Breast epithelium (tissue), 4 donors: ENCODE results near the gene NAPB. TPM values are rescaled to one million over a fixed set of nuclear protein-coding genes. Genes with fewer than 3 reads are reported as not detected.
"Not testable (repeated sequence)": the region's sequence is repeated elsewhere in the genome, so short reads cannot be mapped to it uniquely, and the experiment has no call there.

ENCODE experiments used
- DNase-seq, 2 donors: peaks; one replicate each; pipeline ENCODE4 v3.0.0-alpha.2; 2019; ENCODE audit warnings: low spot score in 2 of 2
- H3K27ac ChIP-seq, 2 donors: fragments of 200-600 bp; sonication (generic) in 1 of 2; one replicate each; pipeline ENCODE4 v1.5.1; 2016 to 2019; ENCODE audit warnings: mild to moderate bottlenecking in 1 of 2
- H3K27me3 ChIP-seq, 2 donors: fragments of 200-600 bp; sonication (generic) in 1 of 2; one replicate each; pipeline versions ENCODE4 v1.5.1 to v1.6.0; 2017 to 2019; ENCODE audit warnings: control low read depth in 1 of 2, mild to moderate bottlenecking in 1 of 2
- H3K36me3 ChIP-seq: fragments of 200-600 bp; one replicate; pipeline ENCODE4 v1.5.1; 2019
- H3K4me1 ChIP-seq, 2 donors: fragments of 200-600 bp; sonication (generic); one replicate each; pipeline ENCODE4 v1.5.1; 2016 to 2019; ENCODE audit warnings: control low read depth in 1 of 2
- H3K4me3 ChIP-seq, 3 donors: fragments of 200-600 bp; sonication (generic); 1 replicate in 2 of 3; 2 replicates in 1 of 3; pipeline ENCODE4 v1.5.1; 2016 to 2019; ENCODE audit warnings: mild to moderate bottlenecking in 3 of 3, moderate library complexity in 2 of 3
- H3K9me3 ChIP-seq, 2 donors: fragments of 200-600 bp; sonication (generic) in 1 of 2; one replicate each; pipeline ENCODE4 v1.5.1; 2016 to 2019; ENCODE audit warnings: control low read depth in 1 of 2
- POLR2A ChIP-seq: fragments of 450-650 bp; IDR thresholded peaks from one replicate; pipeline ENCODE4 v1.6.1; 2016; ENCODE audit warnings: antibody characterized with exemption, mild to moderate bottlenecking, moderate library complexity
- POLR2AphosphoS5 ChIP-seq, 3 donors: sonication (generic); formaldehyde crosslinking; IDR thresholded peaks; one replicate each; pipeline ENCODE4 v1.6.1; 2017; ENCODE audit warnings: antibody characterized with exemption in 3 of 3
- intact Hi-C: fragments of 100-400 bp; cut with DNase I; formaldehyde crosslinking; loops from one replicate; pipeline ENCODE4 v1.15.1; 2023; ENCODE audit warnings: low total_unique reads
- total RNA-seq, 3 donors: library from RNA; depleted of rRNA; stranded (reverse); fragments of >200 nt; gene quantifications; one replicate each; pipeline ENCODE4 v1.1.0, GENCODE V29; 2016
- TF ChIP-seq, protein P1 (sequence below), 3 donors: fragments of 450-650 bp; IDR thresholded peaks; one replicate each; pipeline ENCODE4 v1.5.1; 2016 to 2017; ENCODE audit warnings: antibody characterized with exemption in 3 of 3, mild to moderate bottlenecking in 3 of 3, moderate library complexity in 3 of 3

Gene NAPB
- total RNA-seq, result 10 to 100 TPM; 10.4 to 20.1 (median 16.1) TPM

GRCh38 chr20:23420943-23421931 lies at the start of gene NAPB:
Gene NAPB (minus strand): TSS chr20:23421488. CDS start chr20:23421402, 86 bp downstream.
- no peaks in the 10 kb centered on the region for H3K36me3 ChIP-seq
- H3K27me3 ChIP-seq, result no peaks in the 10 kb centered on the region
- intact Hi-C loops, result no loop called here
- H3K9me3 ChIP-seq, result no peaks in the 10 kb centered on the region
- peak; percentile 84 to 86 for DNase-seq
- H3K27ac ChIP-seq, result peak within 1 kb of the TSS; percentile 91 to 95
- H3K4me3 ChIP-seq, result peak within 1 kb of the TSS; percentile 93 to 95 (median 94)
- peaks cover 0 to 6% of the 10 kb centered on the region in 2 donors for H3K4me1 ChIP-seq
- TF ChIP-seq, protein P1, sequence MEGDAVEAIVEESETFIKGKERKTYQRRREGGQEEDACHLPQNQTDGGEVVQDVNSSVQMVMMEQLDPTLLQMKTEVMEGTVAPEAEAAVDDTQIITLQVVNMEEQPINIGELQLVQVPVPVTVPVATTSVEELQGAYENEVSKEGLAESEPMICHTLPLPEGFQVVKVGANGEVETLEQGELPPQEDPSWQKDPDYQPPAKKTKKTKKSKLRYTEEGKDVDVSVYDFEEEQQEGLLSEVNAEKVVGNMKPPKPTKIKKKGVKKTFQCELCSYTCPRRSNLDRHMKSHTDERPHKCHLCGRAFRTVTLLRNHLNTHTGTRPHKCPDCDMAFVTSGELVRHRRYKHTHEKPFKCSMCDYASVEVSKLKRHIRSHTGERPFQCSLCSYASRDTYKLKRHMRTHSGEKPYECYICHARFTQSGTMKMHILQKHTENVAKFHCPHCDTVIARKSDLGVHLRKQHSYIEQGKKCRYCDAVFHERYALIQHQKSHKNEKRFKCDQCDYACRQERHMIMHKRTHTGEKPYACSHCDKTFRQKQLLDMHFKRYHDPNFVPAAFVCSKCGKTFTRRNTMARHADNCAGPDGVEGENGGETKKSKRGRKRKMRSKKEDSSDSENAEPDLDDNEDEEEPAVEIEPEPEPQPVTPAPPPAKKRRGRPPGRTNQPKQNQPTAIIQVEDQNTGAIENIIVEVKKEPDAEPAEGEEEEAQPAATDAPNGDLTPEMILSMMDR (IDR thresholded peaks at IDR 0.05), result peak; percentile 29 to 82 (median 79)
- peak; percentile 51 to 86 (median 69) for TF ChIP-seq POLR2AphosphoS5 (IDR thresholded peaks at IDR 0.05)
- TF ChIP-seq POLR2A, result peak; percentile 46

- peaks cover 4 to 14% of the 10 kb centered on the region in 2 donors for H3K9me3 ChIP-seq
- H3K4me3 ChIP-seq, H3K4me1 ChIP-seq, H3K27me3 ChIP-seq, DNase-seq, intact Hi-C loops, H3K27ac ChIP-seq, H3K36me3 ChIP-seq: not testable (repeated sequence)
These were observed 45.7 kb upstream of the NAPB start for GRCh38 chr20:23466961-23467360.

DNA sequence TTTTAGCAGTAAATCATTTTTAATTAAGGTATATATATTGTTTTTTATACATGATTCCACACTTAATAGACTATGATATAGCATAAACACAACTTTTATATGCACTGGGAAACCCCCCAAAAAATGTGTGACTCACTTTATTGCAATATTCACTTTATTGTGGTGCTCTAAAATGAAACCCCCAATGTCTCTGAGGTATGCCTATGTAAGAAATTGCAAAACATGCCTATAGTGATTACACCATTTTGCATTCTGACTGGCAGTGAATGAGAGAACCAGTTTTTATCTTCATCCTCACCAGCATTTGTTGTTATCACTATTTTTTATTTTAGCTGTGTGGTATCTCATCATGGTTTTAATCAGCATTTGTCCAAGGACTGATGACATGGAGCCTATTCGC lies 39.9 kb upstream of the NAPB start:
- Histone ChIP-seq H3K4me3 (no peak overlapping the region), H3K27ac (no peak overlapping the region), H3K4me1 (no peaks in the 10 kb centered on the region), H3K9me3 (peaks cover 0 to 4% of the 10 kb centered on the region in 2 donors), H3K27me3 (no peaks in the 10 kb centered on the region), H3K36me3 (no peaks in the 10 kb centered on the region)
- no peak for DNase-seq
- TF ChIP-seq POLR2AphosphoS5 (IDR thresholded peaks at IDR 0.05) (no peak), POLR2A (no peak)
- TF ChIP-seq, protein P1 (IDR thresholded peaks at IDR 0.05), result no peak
- intact Hi-C loops, result no loop called here

GRCh38 chr20:23459461-23460150 lies 38.3 kb upstream of the NAPB start:
- no peak overlapping the region for H3K27ac ChIP-seq
- H3K9me3 ChIP-seq, result no peaks in the 10 kb centered on the region
- H3K36me3 ChIP-seq, result no peaks in the 10 kb centered on the region
- no peaks in the 10 kb centered on the region for H3K4me1 ChIP-seq
- no peaks in the 10 kb centered on the region for H3K27me3 ChIP-seq
- DNase-seq, result no peak
- TF ChIP-seq, protein P1 (IDR thresholded peaks at IDR 0.05), result no peak
- TF ChIP-seq POLR2A (no peak), POLR2AphosphoS5 (IDR thresholded peaks at IDR 0.05) (no peak)
- intact Hi-C loops, result no loop called here
- H3K4me3 ChIP-seq, result no peak overlapping the region

DNA sequence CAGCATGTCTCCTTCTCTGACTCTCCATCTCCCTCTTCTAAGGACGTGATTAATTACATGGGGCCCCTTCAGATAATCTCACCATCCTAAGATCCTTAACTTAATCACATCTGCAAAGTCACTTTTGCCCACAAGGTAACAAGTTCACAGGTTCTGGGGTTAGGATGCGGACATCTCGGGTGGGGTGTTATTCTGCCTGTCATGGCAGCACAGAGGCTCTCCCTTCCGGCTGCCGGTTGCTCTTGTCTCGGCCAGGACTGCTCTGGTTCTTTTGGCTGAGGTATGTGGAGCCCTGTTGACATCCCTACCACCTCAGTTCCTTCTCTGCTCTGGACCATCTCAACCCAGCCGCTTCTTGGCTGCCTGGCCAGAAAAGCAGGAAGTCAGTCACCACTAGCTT lies 35.6 kb upstream of the NAPB start:
- H3K4me3 ChIP-seq, result no peak overlapping the region
- intact Hi-C loops, result no loop called here
- no peak for TF ChIP-seq POLR2A
- TF ChIP-seq, protein P1 (IDR thresholded peaks at IDR 0.05), result no peak
- TF ChIP-seq POLR2AphosphoS5 (IDR thresholded peaks at IDR 0.05), result no peak
- no peak overlapping the region for H3K27ac ChIP-seq
- H3K27me3 ChIP-seq, result no peaks in the 10 kb centered on the region
- no peaks in the 10 kb centered on the region for H3K9me3 ChIP-seq
- no peaks in the 10 kb centered on the region for H3K4me1 ChIP-seq
- DNase-seq, result no peak
- H3K36me3 ChIP-seq, result no peaks in the 10 kb centered on the region
